Measurements from ENCODE around the gene ENHO.
"Not testable (repeated sequence)": the region's sequence is repeated elsewhere in the genome, so short reads cannot be mapped to it uniquely, and the experiment has no call there.

Gene ENHO

DNA sequence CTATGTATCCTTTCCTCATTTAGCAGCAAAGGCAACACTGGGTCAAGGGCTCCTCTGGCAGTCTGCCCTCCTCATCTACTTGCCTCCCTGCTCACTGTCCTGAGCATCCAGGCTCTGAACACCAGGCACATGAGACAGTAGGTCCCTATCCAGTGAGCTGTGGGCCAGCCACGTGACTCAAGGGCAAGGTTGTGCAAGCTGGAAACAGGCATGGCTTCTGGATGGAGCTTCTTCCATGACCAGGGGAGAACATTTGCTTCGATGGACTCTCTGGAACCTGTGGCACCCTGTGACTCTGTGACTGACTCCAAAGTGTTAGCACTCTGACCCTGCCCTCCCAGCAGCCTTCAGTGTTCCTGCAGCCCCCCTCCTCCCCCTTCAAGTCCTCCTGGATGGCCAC lies 31.2 kb downstream of the ENHO start:
- H3K4me1 ChIP-seq (ENCODE audit: control extremely low read depth in 1 of 4, control insufficient read depth in 4 of 4, insufficient read depth in 4 of 4, low read length in 3 of 4) = no peaks in the 10 kb centered on the region
- CTCF ChIA-PET = interaction anchor here (2.0 kb wide), 1 partner anchor 12 kb away, joined by 5 read pairs; no protein-coding TSS in a partner anchor
- no peak overlapping the region for H3K4me3 ChIP-seq (ENCODE audit: control insufficient read depth in 1 of 7, extremely low read depth in 1 of 7, insufficient read depth in 4 of 7, low read depth in 2 of 7, low read length in 6 of 7)
- H3K27ac ChIP-seq (ENCODE audit: insufficient read depth in 1 of 2, low read depth in 1 of 2, low read length in 2 of 2, poor library complexity in 1 of 2, severe bottlenecking in 2 of 2) = no peak overlapping the region
- H3K27me3 ChIP-seq (replicated peaks in 2 of 5; ENCODE audit: control insufficient read depth in 4 of 5, insufficient read depth in 5 of 5, low read length in 4 of 5) = peaks cover 0 to 18% (median 13%) of the 10 kb centered on the region in 5 experiments
- H3K9me3 ChIP-seq (ENCODE audit: control extremely low read depth in 1 of 5, control insufficient read depth in 4 of 5, insufficient read depth in 2 of 5, low read depth in 1 of 5, low read length in 4 of 5) = no peaks in the 10 kb centered on the region
- no peak for DNase-seq
- no peaks in the 10 kb centered on the region for H3K36me3 ChIP-seq (ENCODE audit: control insufficient read depth in 4 of 4, insufficient read depth in 4 of 4, low read length in 3 of 4)
- POLR2A ChIA-PET = no interaction called here
- WGBS (ENCODE audit: insufficient coverage) = 61% methylated on average over 2 of the region's 2 CpGs

- Histone ChIP-seq H3K4me1 (ENCODE audit: control extremely low read depth in 1 of 4, control insufficient read depth in 4 of 4, insufficient read depth in 4 of 4, low read length in 3 of 4) (no peaks in the 10 kb centered on the region), H3K27ac (ENCODE audit: insufficient read depth in 1 of 2, low read depth in 1 of 2, low read length in 2 of 2, poor library complexity in 1 of 2, severe bottlenecking in 2 of 2) (no peak overlapping the region), H3K27me3 (replicated peaks in 2 of 5; ENCODE audit: control insufficient read depth in 4 of 5, insufficient read depth in 5 of 5, low read length in 4 of 5) (peaks cover 0 to 18% (median 13%) of the 10 kb centered on the region in 5 experiments), H3K9me3 (ENCODE audit: control extremely low read depth in 1 of 5, control insufficient read depth in 4 of 5, insufficient read depth in 2 of 5, low read depth in 1 of 5, low read length in 4 of 5) (no peaks in the 10 kb centered on the region), H3K36me3 (ENCODE audit: control insufficient read depth in 4 of 4, insufficient read depth in 4 of 4, low read length in 3 of 4) (no peaks in the 10 kb centered on the region), H3K4me3 (ENCODE audit: control insufficient read depth in 1 of 7, extremely low read depth in 1 of 7, insufficient read depth in 4 of 7, low read depth in 2 of 7, low read length in 6 of 7) (no peak overlapping the region)
- WGBS (ENCODE audit: insufficient coverage) = 85% methylated on average over 3 of the region's 3 CpGs
- DNase-seq = no peak
- POLR2A ChIA-PET = no interaction called here
- CTCF ChIA-PET = interaction anchor here (0.8 to 3.9 kb wide), 2 partner anchors 9 to 101 kb away, joined by 3 to 15 read pairs; no protein-coding TSS in a partner anchor
Observed at GRCh38 chr9:34490760-34491159, 32.0 kb downstream of the ENHO start.

DNA sequence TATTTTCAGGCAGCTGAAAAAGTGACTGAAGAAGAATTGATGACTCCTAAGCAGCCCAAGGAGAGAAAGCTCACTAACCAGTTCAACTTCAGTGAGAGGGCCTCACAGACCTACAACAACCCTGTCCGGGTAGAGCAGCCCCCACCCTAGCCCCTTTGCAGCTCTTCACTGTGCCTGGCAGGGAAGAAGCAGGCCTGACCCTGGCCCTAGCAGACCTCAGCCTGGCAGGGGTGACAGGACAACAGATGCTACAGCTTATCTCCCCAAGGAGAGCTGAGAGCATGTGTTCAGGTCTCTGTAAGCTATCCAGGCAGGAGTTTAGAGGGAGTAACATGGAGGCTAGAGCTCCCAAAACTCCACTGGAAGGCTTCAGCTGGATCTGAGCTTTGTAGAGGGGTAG lies 32.4 kb downstream of the ENHO start:
- peaks cover 0 to 18% (median 13%) of the 10 kb centered on the region in 5 experiments for H3K27me3 ChIP-seq (replicated peaks in 2 of 5; ENCODE audit: control insufficient read depth in 4 of 5, insufficient read depth in 5 of 5, low read length in 4 of 5)
- WGBS (ENCODE audit: insufficient coverage) = 71% methylated on average over 1 of the region's 1 CpG
- POLR2A ChIA-PET = no interaction called here
- no peak for DNase-seq
- no peaks in the 10 kb centered on the region for H3K9me3 ChIP-seq (ENCODE audit: control extremely low read depth in 1 of 5, control insufficient read depth in 4 of 5, insufficient read depth in 2 of 5, low read depth in 1 of 5, low read length in 4 of 5)
- no peak overlapping the region for H3K4me3 ChIP-seq (ENCODE audit: control insufficient read depth in 1 of 7, extremely low read depth in 1 of 7, insufficient read depth in 4 of 7, low read depth in 2 of 7, low read length in 6 of 7)
- no peak overlapping the region for H3K27ac ChIP-seq (ENCODE audit: insufficient read depth in 1 of 2, low read depth in 1 of 2, low read length in 2 of 2, poor library complexity in 1 of 2, severe bottlenecking in 2 of 2)
- no peaks in the 10 kb centered on the region for H3K4me1 ChIP-seq (ENCODE audit: control extremely low read depth in 1 of 4, control insufficient read depth in 4 of 4, insufficient read depth in 4 of 4, low read length in 3 of 4)
- CTCF ChIA-PET = interaction anchor here (0.8 to 3.9 kb wide), 6 partner anchors 8 to 112 kb away, joined by 3 to 15 read pairs (median 3); no protein-coding TSS in a partner anchor
- H3K36me3 ChIP-seq (ENCODE audit: control insufficient read depth in 4 of 4, insufficient read depth in 4 of 4, low read length in 3 of 4) = no peaks in the 10 kb centered on the region

DNA sequence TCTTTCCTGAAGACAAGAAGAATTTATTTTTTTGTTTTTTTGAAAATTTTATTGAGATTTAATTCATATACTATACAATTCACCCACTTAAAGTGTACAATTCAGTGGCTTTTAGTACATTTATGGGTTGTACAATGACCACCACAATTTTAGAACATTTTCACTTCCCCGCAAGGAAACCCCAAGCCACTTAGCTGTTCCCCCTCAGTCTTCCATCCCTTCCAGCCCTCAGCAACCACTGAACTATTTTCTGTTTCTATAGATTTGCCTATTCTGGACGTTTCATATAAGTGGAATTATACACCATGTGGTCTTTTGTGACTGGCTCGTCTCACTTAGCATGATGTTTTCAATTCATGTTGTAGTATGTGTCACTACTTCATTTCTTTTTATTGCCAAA lies 36.2 kb downstream of the ENHO start:
- Histone ChIP-seq H3K27me3 (replicated peaks in 2 of 5; ENCODE audit: control insufficient read depth in 4 of 5, insufficient read depth in 5 of 5, low read length in 4 of 5) (peaks cover 0 to 18% (median 13%) of the 10 kb centered on the region in 5 experiments), H3K9me3 (ENCODE audit: control extremely low read depth in 1 of 5, control insufficient read depth in 4 of 5, insufficient read depth in 2 of 5, low read depth in 1 of 5, low read length in 4 of 5) (no peaks in the 10 kb centered on the region), H3K4me3 (ENCODE audit: control insufficient read depth in 1 of 7, extremely low read depth in 1 of 7, insufficient read depth in 4 of 7, low read depth in 2 of 7, low read length in 6 of 7) (no peak overlapping the region), H3K4me1 (ENCODE audit: control extremely low read depth in 1 of 4, control insufficient read depth in 4 of 4, insufficient read depth in 4 of 4, low read length in 3 of 4) (no peaks in the 10 kb centered on the region), H3K36me3 (ENCODE audit: control insufficient read depth in 4 of 4, insufficient read depth in 4 of 4, low read length in 3 of 4) (no peaks in the 10 kb centered on the region), H3K27ac (ENCODE audit: insufficient read depth in 1 of 2, low read depth in 1 of 2, low read length in 2 of 2, poor library complexity in 1 of 2, severe bottlenecking in 2 of 2) (no peak overlapping the region)
- no peak for DNase-seq
- POLR2A ChIA-PET = no interaction called here
- CTCF ChIA-PET = no interaction called here
- WGBS (ENCODE audit: insufficient coverage) = 100% methylated on average over 1 of the region's 3 CpGs

GRCh38 chr9:34485822-34486221 lies 37.0 kb downstream of the ENHO start:
- 97% methylated on average over 5 of the region's 6 CpGs for WGBS (ENCODE audit: insufficient coverage)
- Histone ChIP-seq H3K27ac (ENCODE audit: insufficient read depth in 1 of 2, low read depth in 1 of 2, low read length in 2 of 2, poor library complexity in 1 of 2, severe bottlenecking in 2 of 2) (no peak overlapping the region), H3K27me3 (replicated peaks in 2 of 5; ENCODE audit: control insufficient read depth in 4 of 5, insufficient read depth in 5 of 5, low read length in 4 of 5) (peaks cover 0 to 18% (median 12%) of the 10 kb centered on the region in 5 experiments), H3K4me3 (ENCODE audit: control insufficient read depth in 1 of 7, extremely low read depth in 1 of 7, insufficient read depth in 4 of 7, low read depth in 2 of 7, low read length in 6 of 7) (no peak overlapping the region), H3K9me3 (ENCODE audit: control extremely low read depth in 1 of 5, control insufficient read depth in 4 of 5, insufficient read depth in 2 of 5, low read depth in 1 of 5, low read length in 4 of 5) (no peaks in the 10 kb centered on the region), H3K4me1 (ENCODE audit: control extremely low read depth in 1 of 4, control insufficient read depth in 4 of 4, insufficient read depth in 4 of 4, low read length in 3 of 4) (no peaks in the 10 kb centered on the region), H3K36me3 (ENCODE audit: control insufficient read depth in 4 of 4, insufficient read depth in 4 of 4, low read length in 3 of 4) (no peaks in the 10 kb centered on the region)
- CTCF ChIA-PET = no interaction called here
- POLR2A ChIA-PET = no interaction called here
- no peak for DNase-seq

DNA sequence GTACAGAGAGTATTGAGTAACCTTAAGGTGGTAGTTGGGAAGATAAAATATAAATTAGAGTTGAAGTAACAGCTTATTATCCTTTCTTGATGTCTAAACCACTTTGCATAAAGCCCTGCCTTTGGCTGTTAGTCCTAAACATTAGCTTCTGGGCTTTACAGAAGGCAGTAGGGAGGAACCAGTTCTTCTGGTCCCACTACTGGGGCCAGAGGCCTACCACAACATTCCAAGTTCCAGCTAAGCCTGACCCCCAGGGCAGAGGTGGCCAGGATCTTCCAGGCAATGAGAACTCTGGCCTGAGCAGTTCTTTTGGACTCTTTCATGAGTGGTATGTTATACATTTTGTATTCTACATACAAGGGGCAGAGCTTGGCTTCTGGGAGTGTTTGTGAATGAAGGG lies 38.1 kb downstream of the ENHO start:
- peaks cover 0 to 13% (median 4%) of the 10 kb centered on the region in 5 experiments for H3K27me3 ChIP-seq (replicated peaks in 2 of 5; ENCODE audit: control insufficient read depth in 4 of 5, insufficient read depth in 5 of 5, low read length in 4 of 5)
- no peaks in the 10 kb centered on the region for H3K4me1 ChIP-seq (ENCODE audit: control extremely low read depth in 1 of 4, control insufficient read depth in 4 of 4, insufficient read depth in 4 of 4, low read length in 3 of 4)
- ChIA-PET POLR2A (no interaction called here), CTCF (interaction anchor here (0.8 to 1.3 kb wide), 2 partner anchors 8 to 15 kb away, joined by 3 read pairs; no protein-coding TSS in a partner anchor)
- DNase-seq = no peak
- no peak overlapping the region for H3K27ac ChIP-seq (ENCODE audit: insufficient read depth in 1 of 2, low read depth in 1 of 2, low read length in 2 of 2, poor library complexity in 1 of 2, severe bottlenecking in 2 of 2)
- H3K9me3 ChIP-seq (ENCODE audit: control extremely low read depth in 1 of 5, control insufficient read depth in 4 of 5, insufficient read depth in 2 of 5, low read depth in 1 of 5, low read length in 4 of 5) = no peaks in the 10 kb centered on the region
- no peak overlapping the region for H3K4me3 ChIP-seq (ENCODE audit: control insufficient read depth in 1 of 7, extremely low read depth in 1 of 7, insufficient read depth in 4 of 7, low read depth in 2 of 7, low read length in 6 of 7)
- H3K36me3 ChIP-seq (ENCODE audit: control insufficient read depth in 4 of 4, insufficient read depth in 4 of 4, low read length in 3 of 4) = no peaks in the 10 kb centered on the region

GRCh38 chr9:34482746-34483145 lies 40.0 kb downstream of the ENHO start:
- POLR2A ChIA-PET; CTCF ChIA-PET; H3K4me1 ChIP-seq (ENCODE audit: control extremely low read depth in 1 of 4, control insufficient read depth in 4 of 4, insufficient read depth in 4 of 4, low read length in 3 of 4); H3K9me3 ChIP-seq (ENCODE audit: control extremely low read depth in 1 of 5, control insufficient read depth in 4 of 5, insufficient read depth in 2 of 5, low read depth in 1 of 5, low read length in 4 of 5); H3K4me3 ChIP-seq (ENCODE audit: control insufficient read depth in 1 of 7, extremely low read depth in 1 of 7, insufficient read depth in 4 of 7, low read depth in 2 of 7, low read length in 6 of 7); DNase-seq; H3K27ac ChIP-seq (ENCODE audit: insufficient read depth in 1 of 2, low read depth in 1 of 2, low read length in 2 of 2, poor library complexity in 1 of 2, severe bottlenecking in 2 of 2); H3K36me3 ChIP-seq (ENCODE audit: control insufficient read depth in 4 of 4, insufficient read depth in 4 of 4, low read length in 3 of 4): not testable (repeated sequence)
- WGBS (ENCODE audit: insufficient coverage) = 100% methylated on average over 6 of the region's 27 CpGs
- peaks cover 0 to 14% (median 4%) of the 10 kb centered on the region in 5 experiments for H3K27me3 ChIP-seq (replicated peaks in 2 of 5; ENCODE audit: control insufficient read depth in 4 of 5, insufficient read depth in 5 of 5, low read length in 4 of 5)

All from common myeloid progenitor, CD34-positive (primary cell).